ENCODE measurements around the gene MICAL3.
"Not testable (repeated sequence)": the region's sequence is repeated elsewhere in the genome, so short reads cannot be mapped to it uniquely, and the experiment has no call there.

MICAL3 gene

DNA sequence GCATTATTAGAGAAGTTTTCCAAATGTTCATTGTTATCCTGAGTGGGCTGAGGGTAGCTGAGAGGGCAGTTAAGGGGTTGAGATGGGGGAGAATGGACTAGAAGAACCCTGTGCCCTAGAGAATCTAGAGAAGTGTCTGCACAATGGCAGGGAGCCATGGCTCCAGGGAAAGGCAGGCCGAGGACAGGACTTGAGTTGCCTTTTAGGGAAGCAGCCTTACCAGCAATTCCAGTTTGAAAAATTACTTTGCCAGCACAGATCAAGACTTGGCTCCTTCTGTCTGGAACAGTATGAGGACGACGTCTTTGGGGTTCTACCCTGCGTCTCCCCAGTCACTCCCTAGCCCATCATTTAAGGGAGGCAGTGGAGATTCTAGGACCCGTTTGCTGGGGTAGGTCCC, 25.7 kb upstream of the MICAL3 start:
- H3K4me3 ChIP-seq (ENCODE audit: low read depth, low read length) = no peak overlapping the region
- H3K27me3 ChIP-seq = peaks cover 8% of the 10 kb centered on the region; the same call in 1 of the 2 replicates
- no peaks in the 10 kb centered on the region for H3K4me1 ChIP-seq
- no peaks in the 10 kb centered on the region for H3K36me3 ChIP-seq
- H3K9me3 ChIP-seq = no peaks in the 10 kb centered on the region
- DNase-seq = no peak
- TF ChIP-seq, protein P1, sequence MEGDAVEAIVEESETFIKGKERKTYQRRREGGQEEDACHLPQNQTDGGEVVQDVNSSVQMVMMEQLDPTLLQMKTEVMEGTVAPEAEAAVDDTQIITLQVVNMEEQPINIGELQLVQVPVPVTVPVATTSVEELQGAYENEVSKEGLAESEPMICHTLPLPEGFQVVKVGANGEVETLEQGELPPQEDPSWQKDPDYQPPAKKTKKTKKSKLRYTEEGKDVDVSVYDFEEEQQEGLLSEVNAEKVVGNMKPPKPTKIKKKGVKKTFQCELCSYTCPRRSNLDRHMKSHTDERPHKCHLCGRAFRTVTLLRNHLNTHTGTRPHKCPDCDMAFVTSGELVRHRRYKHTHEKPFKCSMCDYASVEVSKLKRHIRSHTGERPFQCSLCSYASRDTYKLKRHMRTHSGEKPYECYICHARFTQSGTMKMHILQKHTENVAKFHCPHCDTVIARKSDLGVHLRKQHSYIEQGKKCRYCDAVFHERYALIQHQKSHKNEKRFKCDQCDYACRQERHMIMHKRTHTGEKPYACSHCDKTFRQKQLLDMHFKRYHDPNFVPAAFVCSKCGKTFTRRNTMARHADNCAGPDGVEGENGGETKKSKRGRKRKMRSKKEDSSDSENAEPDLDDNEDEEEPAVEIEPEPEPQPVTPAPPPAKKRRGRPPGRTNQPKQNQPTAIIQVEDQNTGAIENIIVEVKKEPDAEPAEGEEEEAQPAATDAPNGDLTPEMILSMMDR (IDR thresholded peaks at IDR 0.05; ENCODE audit: low read depth, low read length) = no peak

DNA sequence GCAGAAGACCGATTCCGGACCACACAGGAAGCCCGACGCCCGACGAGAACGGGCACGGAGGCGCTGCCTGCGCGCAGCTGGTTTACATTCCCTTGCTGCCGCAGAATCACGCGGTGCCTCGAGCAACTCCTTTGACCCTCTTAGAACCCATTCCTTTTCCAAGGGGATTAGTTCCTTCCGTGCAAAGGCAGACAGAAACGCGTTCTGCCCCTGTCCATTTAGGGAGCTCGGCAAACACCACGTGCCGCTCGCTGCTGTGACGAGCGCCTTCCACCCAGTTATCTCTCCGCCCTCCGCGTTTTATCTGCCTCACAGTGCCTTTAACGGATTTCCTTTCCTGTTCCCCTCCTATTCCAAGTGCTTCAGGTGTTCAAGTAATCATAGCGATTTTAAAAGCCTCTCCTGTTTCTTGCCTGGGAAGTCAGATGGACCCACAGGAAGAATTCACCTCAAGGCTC, 24.1 kb upstream of the MICAL3 start:
- Histone ChIP-seq H3K9me3 (no peaks in the 10 kb centered on the region), H3K4me1 (no peaks in the 10 kb centered on the region), H3K36me3 (no peaks in the 10 kb centered on the region), H3K4me3 (ENCODE audit: low read depth, low read length) (peak overlapping the region; percentile 25; the same call in 1 of the 2 replicates), H3K27me3 (peaks cover 8% of the 10 kb centered on the region; the same call in 1 of the 2 replicates)
- peak; percentile 22 for DNase-seq
- TF ChIP-seq, protein P1 (IDR thresholded peaks at IDR 0.05; ENCODE audit: low read depth, low read length) = no peak

DNA sequence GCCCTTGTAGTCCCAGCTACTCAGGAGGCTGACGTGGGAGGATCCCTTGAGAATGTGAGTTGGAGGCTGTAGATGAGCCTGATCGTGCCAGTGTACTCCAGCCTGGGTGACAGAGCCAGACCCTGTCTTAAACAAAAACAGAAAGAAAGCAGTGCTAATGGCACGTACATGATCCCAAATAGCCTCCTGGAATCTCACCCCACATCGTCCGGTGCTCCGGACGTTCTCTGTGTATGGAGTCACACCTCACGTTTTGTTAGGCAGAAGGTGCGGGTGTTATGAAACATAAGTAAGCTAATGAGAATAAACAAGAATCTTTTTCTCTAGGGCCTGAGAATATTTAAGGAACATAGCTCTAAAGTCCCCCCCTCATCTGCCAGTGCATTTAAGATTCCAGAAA, 23.7 kb upstream of the MICAL3 start:
- DNase-seq = no peak
- TF ChIP-seq, protein P1 (IDR thresholded peaks at IDR 0.05; ENCODE audit: low read depth, low read length) = no peak
- Histone ChIP-seq H3K4me3 (ENCODE audit: low read depth, low read length) (peak overlapping the region; percentile 25; the same call in 1 of the 2 replicates), H3K4me1 (no peaks in the 10 kb centered on the region), H3K27me3 (peaks cover 8% of the 10 kb centered on the region; the same call in 1 of the 2 replicates), H3K36me3 (no peaks in the 10 kb centered on the region), H3K9me3 (no peaks in the 10 kb centered on the region)

DNA sequence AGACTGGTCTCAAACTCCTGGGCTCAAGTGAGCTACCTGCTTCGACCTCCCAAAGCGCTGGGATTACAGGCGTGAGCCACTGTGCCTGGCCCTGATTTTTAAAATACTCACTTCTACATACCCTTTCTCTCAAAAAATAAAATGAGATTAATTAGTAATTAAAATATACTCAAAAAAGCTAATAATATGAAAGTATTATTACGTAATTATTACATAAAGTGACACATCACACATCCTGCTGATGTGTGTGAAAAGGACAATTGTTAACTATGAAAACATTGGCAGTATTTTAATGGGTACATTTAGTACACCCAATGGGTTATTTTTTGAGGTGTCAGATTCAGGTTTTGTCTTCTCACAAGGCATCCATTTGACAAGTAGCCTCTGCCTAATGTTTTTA, 21.4 kb upstream of the MICAL3 start:
- DNase-seq = no peak
- TF ChIP-seq, protein P1 (IDR thresholded peaks at IDR 0.05; ENCODE audit: low read depth, low read length) = no peak
- H3K27me3 ChIP-seq = peaks cover 8% of the 10 kb centered on the region; the same call in 1 of the 2 replicates
- no peaks in the 10 kb centered on the region for H3K9me3 ChIP-seq
- no peaks in the 10 kb centered on the region for H3K4me1 ChIP-seq
- H3K4me3 ChIP-seq (ENCODE audit: low read depth, low read length) = no peak overlapping the region
- no peaks in the 10 kb centered on the region for H3K36me3 ChIP-seq

DNA sequence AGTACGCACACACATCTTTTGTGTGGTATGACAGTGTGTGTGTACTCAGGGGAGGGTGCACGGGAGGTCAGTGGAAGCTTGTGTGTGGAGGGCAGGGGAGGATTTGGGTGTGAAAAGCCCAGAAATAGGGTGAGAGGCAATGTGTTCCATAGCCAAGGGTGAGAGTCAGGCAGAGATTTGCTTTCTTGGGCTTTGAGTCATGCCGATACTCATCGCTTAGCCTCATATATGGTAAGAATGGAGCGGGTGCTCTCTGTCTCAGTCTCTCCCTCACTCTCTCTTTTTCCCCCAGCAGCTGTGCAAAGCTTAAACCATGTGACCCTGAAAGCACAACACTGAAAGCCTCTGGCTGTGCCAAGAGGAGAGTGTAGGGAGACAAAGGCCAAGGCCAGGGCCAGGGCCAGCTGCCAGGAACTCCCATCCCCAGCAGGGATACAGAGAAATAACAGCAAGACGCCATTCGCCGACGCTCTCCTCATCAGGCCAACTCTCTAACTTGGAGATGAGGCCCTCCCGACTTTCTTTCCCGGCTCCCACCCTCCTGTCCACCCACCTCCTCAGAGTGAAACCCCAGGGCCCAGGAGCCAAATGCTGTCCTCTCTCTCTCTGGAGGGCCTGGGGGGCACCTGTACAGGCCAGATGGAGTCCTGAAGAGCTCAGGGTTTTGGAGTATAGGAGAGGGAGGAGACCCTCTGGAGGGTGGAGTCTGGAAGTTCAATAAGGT, 20.3 kb upstream of the MICAL3 start:
- H3K4me3 ChIP-seq (ENCODE audit: low read depth, low read length) = no peak overlapping the region
- TF ChIP-seq, protein P1 (IDR thresholded peaks at IDR 0.05; ENCODE audit: low read depth, low read length) = no peak
- peaks cover 8% of the 10 kb centered on the region; the same call in 1 of the 2 replicates for H3K27me3 ChIP-seq
- no peaks in the 10 kb centered on the region for H3K9me3 ChIP-seq
- no peak for DNase-seq
- no peaks in the 10 kb centered on the region for H3K4me1 ChIP-seq
- no peaks in the 10 kb centered on the region for H3K36me3 ChIP-seq

DNA sequence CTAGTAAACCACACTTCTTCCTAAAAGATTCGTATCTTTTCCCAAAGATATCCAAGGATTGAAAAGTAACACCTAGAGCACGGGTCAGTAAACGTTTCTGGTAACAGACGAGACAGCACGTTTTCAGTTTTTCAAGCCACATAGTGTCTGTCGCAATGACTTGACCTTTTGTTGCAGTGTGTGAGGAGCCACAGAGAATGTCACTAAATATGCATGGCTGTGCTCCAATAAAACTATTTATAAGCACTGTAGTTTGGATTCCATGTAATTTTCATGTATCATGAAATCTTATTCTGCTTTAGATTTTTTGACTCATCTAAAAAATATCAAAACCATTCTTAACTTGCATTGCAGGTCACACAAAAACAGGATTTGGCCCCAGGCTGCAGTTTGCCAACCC, 18.3 kb upstream of the MICAL3 start:
- Histone ChIP-seq H3K4me3 (ENCODE audit: low read depth, low read length) (no peak overlapping the region), H3K36me3 (no peaks in the 10 kb centered on the region), H3K27me3 (no peaks in the 10 kb centered on the region), H3K9me3 (no peaks in the 10 kb centered on the region), H3K4me1 (no peaks in the 10 kb centered on the region)
- TF ChIP-seq, protein P1 (IDR thresholded peaks at IDR 0.05; ENCODE audit: low read depth, low read length) = no peak
- no peak for DNase-seq

DNA sequence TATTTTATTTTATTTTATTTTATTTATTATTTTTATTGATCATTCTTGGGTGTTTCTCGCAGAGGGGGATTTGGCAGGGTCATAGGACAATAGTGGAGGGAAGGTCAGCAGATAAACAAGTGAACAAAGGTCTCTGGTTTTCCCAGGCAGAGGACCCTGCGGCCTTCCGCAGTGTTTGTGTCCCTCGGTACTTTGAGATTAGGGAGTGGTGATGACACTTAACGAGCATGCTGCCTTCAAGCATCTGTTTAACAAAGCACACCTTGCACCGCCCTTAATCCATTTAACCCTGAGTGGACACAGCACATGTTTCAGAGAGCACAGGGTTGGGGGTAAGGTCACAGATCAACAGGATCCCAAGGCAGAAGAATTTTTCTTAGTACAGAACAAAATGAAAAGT, 16.5 kb upstream of the MICAL3 start:
- H3K4me1 ChIP-seq; DNase-seq; H3K36me3 ChIP-seq; H3K9me3 ChIP-seq; H3K4me3 ChIP-seq (ENCODE audit: low read depth, low read length); H3K27me3 ChIP-seq: not testable (repeated sequence)

Data from BE2C (cell line).